OCI-LY7 (cell line): ENCODE data around the gene RRBP1. TPM values are rescaled to one million over a fixed set of nuclear protein-coding genes. Genes with fewer than 3 reads are reported as not detected.

Experiments
- BruUV-seq: library from RNA; stranded (reverse); fragments of 400-500 nt; replicated peaks from 2 replicates; lab custom pipeline; 2021; lab: Mats Ljungman, UMichigan
- CTCF ChIA-PET: fragments of 300-600 bp; sonication (Branson Sonifier 250); formaldehyde crosslinking; loops from one replicate; lab custom pipeline; 2022; ENCODE audit warnings: antibody characterized with exemption; ENCODE audit not compliant: unreplicated experiment; lab: Charles Lee
- POLR2A ChIA-PET: fragments of 300-600 bp; sonication (Branson Sonifier 250); formaldehyde crosslinking; loops from one replicate; lab custom pipeline; 2022; ENCODE audit warnings: antibody characterized with exemption; lab: Charles Lee
- DNase-seq: peaks from one replicate; pipeline ENCODE4 v3.0.0-alpha.2; 2015; ENCODE audit warnings: low spot score
- H2AFZ ChIP-seq: fragments of 200-600 bp; sonication (generic), shearing (Covaris generic); 2 replicates; pipeline ENCODE4 v1.6.1; 2014; ENCODE audit warnings: mild to moderate bottlenecking, antibody characterized with exemption, low read length, moderate library complexity
- H3K27ac ChIP-seq: fragments of 200-600 bp; sonication (generic); 2 replicates; pipeline ENCODE4 v1.5.1; 2014; ENCODE audit warnings: mixed run types, low read depth, mild to moderate bottlenecking, moderate library complexity, low read length, inconsistent platforms; ENCODE audit not compliant: poor library complexity, severe bottlenecking
- H3K36me3 ChIP-seq: fragments of 200-600 bp; sonication (generic); 2 replicates; pipeline ENCODE4 v1.6.1; 2014; ENCODE audit warnings: mild to moderate bottlenecking, antibody characterized with exemption, low read length, moderate library complexity, mixed read lengths; ENCODE audit not compliant: insufficient read depth
- H3K4me1 ChIP-seq: fragments of 200-600 bp; sonication (generic); 2 replicates; pipeline ENCODE4 v1.5.1; 2014; ENCODE audit warnings: mild to moderate bottlenecking, low read length; ENCODE audit not compliant: insufficient read depth, poor library complexity, severe bottlenecking
- H3K4me2 ChIP-seq: fragments of 200-600 bp; sonication (generic); 2 replicates; pipeline ENCODE4 v1.6.1; 2014; ENCODE audit warnings: mild to moderate bottlenecking, low read length
- H3K4me3 ChIP-seq: fragments of 200-600 bp; sonication (generic); 2 replicates; pipeline ENCODE4 v1.5.1; 2014; ENCODE audit warnings: mild to moderate bottlenecking, low read depth, low read length; ENCODE audit not compliant: poor library complexity, severe bottlenecking
- H3K79me2 ChIP-seq: fragments of 200-600 bp; sonication (generic); 2 replicates; pipeline ENCODE4 v1.6.1; 2016; ENCODE audit warnings: low read depth, mild to moderate bottlenecking, low read length, moderate library complexity, mixed read lengths; ENCODE audit not compliant: insufficient read depth
- H3K9me2 ChIP-seq: fragments of 200-600 bp; sonication (generic); 2 replicates; pipeline ENCODE4 v1.6.1; 2016; ENCODE audit warnings: mild to moderate bottlenecking, low read length, mixed read lengths; ENCODE audit not compliant: insufficient read depth
- H3K9me3 ChIP-seq: fragments of 200-600 bp; sonication (generic); 2 replicates; pipeline ENCODE4 v1.6.1; 2014; ENCODE audit warnings: mild to moderate bottlenecking, mixed run types, low read length, mixed read lengths
- H4K20me1 ChIP-seq: fragments of 200-600 bp; sonication (generic); 2 replicates; pipeline ENCODE4 v1.6.1; 2014; ENCODE audit warnings: mild to moderate bottlenecking, antibody characterized with exemption, low read length, moderate library complexity, mixed read lengths; ENCODE audit not compliant: insufficient read depth
- CTCF ChIP-seq: fragments of 200-600 bp; sonication (generic); conservative IDR thresholded peaks from 2 replicates; pipeline ENCODE4 v1.5.1; 2014; ENCODE audit warnings: mild to moderate bottlenecking, antibody characterized with exemption, low read length, moderate library complexity, mixed read lengths
- EZH2phosphoT487 ChIP-seq: fragments of 200-600 bp; sonication (generic); IDR thresholded peaks from 2 replicates; pipeline ENCODE4 v1.6.1; 2018; ENCODE audit warnings: low read depth, borderline replicate concordance, mild to moderate bottlenecking, mixed run types, antibody characterized with exemption, low read length, moderate library complexity, mixed read lengths
- intact Hi-C: fragments of 100-400 bp; cut with micrococcal nuclease; formaldehyde crosslinking; loops from one replicate; pipeline ENCODE4 v1.10.0; 2022; ENCODE audit not compliant: unreplicated experiment
- total RNA-seq, 2 experiments: library from RNA; depleted of rRNA in 1 of 2; stranded (reverse); fragments of >200 nt in 1 of 2; shearing (Covaris generic) in 1 of 2; gene quantifications; 2 replicates each; pipeline ENCODE4 v1.2.3, GENCODE V29; 2014 to 2022

The RRBP1 gene
- total RNA-seq, 2 experiments from 2014 or later = 13.6 to 46.3 TPM

- intact Hi-C loops = no loop called here
- Histone ChIP-seq H3K4me1 (peaks cover 4% of the 10 kb centered on the region), H2AFZ (no peak overlapping the region), H3K4me2 (no peak overlapping the region; the same call in 1 of the 2 replicates), H3K36me3 (peaks cover 25% of the 10 kb centered on the region), H3K4me3 (no peak overlapping the region), H4K20me1 (no peaks in the 10 kb centered on the region; the same call in 1 of the 2 replicates), H3K9me3 (peaks cover 8% of the 10 kb centered on the region; the same call in 1 of the 2 replicates), H3K9me2 (no peaks in the 10 kb centered on the region), H3K79me2 (no peaks in the 10 kb centered on the region), H3K27ac (no peak overlapping the region)
- POLR2A ChIA-PET = no interaction called here
- no TSS peak for BruUV-seq
- CTCF ChIA-PET = no interaction called here
- TF ChIP-seq EZH2phosphoT487 (no peak), CTCF (no peak)
- no peak for DNase-seq
These were observed 19.6 kb downstream of the RRBP1 start for GRCh38 chr20:17662333-17663039.

GRCh38 chr20:17661121-17661744 is 20.8 kb downstream of the RRBP1 start:
- intact Hi-C loops = no loop called here
- peaks cover 4% of the 10 kb centered on the region for H3K4me1 ChIP-seq
- DNase-seq = no peak
- no peak overlapping the region for H3K4me2 ChIP-seq
- POLR2A ChIA-PET = interaction anchor here (0.7 kb wide), 1 partner anchor 50 kb away, joined by 4 read pairs; no protein-coding TSS in a partner anchor
- H3K79me2 ChIP-seq = no peaks in the 10 kb centered on the region
- H3K27ac ChIP-seq = no peak overlapping the region
- H2AFZ ChIP-seq = no peak overlapping the region
- CTCF ChIA-PET = no interaction called here
- no peaks in the 10 kb centered on the region for H3K9me2 ChIP-seq
- BruUV-seq = no TSS peak
- H3K4me3 ChIP-seq = no peak overlapping the region
- H4K20me1 ChIP-seq = no peaks in the 10 kb centered on the region
- peaks cover 27% of the 10 kb centered on the region for H3K36me3 ChIP-seq
- TF ChIP-seq EZH2phosphoT487 = no peak
- no peak for TF ChIP-seq CTCF
- H3K9me3 ChIP-seq = peaks cover 8% of the 10 kb centered on the region; the same call in 1 of the 2 replicates
